ENCODE results near the gene SLC17A9. TPM values are rescaled to one million over a fixed set of nuclear protein-coding genes. Genes with fewer than 3 reads are reported as not detected.

Gene SLC17A9
- total and polyA plus RNA-seq, 10 of the 15 experiments (the other 5 are each of a cell fraction or from before 2014, with no cell fraction given): 0.72 to 74.1 (median 29.4) TPM

DNA sequence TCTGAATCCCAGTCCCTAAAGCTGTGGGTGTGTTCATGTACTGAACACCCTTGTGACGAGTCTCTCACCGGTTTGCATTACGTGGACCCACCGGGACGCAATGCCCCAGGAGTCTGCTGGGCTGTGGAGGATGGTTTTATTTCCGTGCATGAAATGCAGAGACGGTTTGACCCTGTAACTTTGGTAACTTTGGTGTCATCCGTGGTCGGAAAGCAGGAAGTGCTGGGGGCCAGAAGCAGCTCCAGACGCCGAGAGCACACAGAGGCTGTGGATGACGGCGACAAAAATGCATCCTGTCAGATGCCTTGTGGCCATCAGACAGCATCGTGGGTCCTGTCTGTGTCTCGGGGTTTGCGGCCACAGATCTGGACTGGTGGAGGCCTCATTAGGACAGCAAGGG is 47.1 kb downstream of the SLC17A9 start (continued):
- TF ChIP-seq, protein P1, sequence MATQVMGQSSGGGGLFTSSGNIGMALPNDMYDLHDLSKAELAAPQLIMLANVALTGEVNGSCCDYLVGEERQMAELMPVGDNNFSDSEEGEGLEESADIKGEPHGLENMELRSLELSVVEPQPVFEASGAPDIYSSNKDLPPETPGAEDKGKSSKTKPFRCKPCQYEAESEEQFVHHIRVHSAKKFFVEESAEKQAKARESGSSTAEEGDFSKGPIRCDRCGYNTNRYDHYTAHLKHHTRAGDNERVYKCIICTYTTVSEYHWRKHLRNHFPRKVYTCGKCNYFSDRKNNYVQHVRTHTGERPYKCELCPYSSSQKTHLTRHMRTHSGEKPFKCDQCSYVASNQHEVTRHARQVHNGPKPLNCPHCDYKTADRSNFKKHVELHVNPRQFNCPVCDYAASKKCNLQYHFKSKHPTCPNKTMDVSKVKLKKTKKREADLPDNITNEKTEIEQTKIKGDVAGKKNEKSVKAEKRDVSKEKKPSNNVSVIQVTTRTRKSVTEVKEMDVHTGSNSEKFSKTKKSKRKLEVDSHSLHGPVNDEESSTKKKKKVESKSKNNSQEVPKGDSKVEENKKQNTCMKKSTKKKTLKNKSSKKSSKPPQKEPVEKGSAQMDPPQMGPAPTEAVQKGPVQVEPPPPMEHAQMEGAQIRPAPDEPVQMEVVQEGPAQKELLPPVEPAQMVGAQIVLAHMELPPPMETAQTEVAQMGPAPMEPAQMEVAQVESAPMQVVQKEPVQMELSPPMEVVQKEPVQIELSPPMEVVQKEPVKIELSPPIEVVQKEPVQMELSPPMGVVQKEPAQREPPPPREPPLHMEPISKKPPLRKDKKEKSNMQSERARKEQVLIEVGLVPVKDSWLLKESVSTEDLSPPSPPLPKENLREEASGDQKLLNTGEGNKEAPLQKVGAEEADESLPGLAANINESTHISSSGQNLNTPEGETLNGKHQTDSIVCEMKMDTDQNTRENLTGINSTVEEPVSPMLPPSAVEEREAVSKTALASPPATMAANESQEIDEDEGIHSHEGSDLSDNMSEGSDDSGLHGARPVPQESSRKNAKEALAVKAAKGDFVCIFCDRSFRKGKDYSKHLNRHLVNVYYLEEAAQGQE (IDR thresholded peaks at IDR 0.05; ENCODE audit: low read depth, low read length): no peak
- TF ChIP-seq PAX5 (IDR thresholded peaks at IDR 0.05; ENCODE audit: borderline replicate concordance, low read depth, low read length) (no peak), NR2C1 (IDR thresholded peaks at IDR 0.05) (no peak)
- TF ChIP-seq, protein P2, sequence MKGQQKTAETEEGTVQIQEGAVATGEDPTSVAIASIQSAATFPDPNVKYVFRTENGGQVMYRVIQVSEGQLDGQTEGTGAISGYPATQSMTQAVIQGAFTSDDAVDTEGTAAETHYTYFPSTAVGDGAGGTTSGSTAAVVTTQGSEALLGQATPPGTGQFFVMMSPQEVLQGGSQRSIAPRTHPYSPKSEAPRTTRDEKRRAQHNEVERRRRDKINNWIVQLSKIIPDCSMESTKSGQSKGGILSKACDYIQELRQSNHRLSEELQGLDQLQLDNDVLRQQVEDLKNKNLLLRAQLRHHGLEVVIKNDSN (IDR thresholded peaks at IDR 0.05; ENCODE audit: borderline replicate concordance, extremely low read length, insufficient read depth, low read depth, low read length): no peak
- TF ChIP-seq, protein P3, sequence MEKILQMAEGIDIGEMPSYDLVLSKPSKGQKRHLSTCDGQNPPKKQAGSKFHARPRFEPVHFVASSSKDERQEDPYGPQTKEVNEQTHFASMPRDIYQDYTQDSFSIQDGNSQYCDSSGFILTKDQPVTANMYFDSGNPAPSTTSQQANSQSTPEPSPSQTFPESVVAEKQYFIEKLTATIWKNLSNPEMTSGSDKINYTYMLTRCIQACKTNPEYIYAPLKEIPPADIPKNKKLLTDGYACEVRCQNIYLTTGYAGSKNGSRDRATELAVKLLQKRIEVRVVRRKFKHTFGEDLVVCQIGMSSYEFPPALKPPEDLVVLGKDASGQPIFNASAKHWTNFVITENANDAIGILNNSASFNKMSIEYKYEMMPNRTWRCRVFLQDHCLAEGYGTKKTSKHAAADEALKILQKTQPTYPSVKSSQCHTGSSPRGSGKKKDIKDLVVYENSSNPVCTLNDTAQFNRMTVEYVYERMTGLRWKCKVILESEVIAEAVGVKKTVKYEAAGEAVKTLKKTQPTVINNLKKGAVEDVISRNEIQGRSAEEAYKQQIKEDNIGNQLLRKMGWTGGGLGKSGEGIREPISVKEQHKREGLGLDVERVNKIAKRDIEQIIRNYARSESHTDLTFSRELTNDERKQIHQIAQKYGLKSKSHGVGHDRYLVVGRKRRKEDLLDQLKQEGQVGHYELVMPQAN (conservative IDR thresholded peaks at IDR 0.05): no peak

DNA sequence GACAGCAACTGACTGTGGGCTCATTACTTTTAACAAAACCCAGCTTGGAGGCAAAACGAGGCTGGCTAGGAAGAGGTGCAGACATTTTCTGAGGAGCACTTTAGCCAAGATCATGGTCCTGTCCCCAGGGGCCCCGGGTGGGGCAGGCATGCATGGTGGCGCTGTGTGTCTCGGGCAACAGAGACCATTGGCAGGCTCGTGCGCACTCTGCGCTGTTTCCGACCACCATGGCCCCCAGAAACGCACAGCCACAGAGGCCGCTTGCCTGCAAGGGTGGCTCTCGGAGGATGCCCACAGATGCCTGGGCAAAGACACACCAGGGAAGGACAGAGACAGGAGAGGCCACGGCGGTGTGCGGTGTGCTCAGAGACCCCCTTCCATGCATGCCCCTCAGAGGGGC is 47.5 kb downstream of the SLC17A9 start:
- Histone ChIP-seq H3K79me2 (ENCODE audit: control insufficient read depth, insufficient read depth, low read length) (no peaks in the 10 kb centered on the region), H3K36me3 (ENCODE audit: control insufficient read depth in 2 of 2, insufficient read depth in 2 of 2, low read length in 1 of 2) (no peaks in the 10 kb centered on the region), H4K20me1 (ENCODE audit: control insufficient read depth, insufficient read depth) (no peaks in the 10 kb centered on the region; the same call in 1 of the 2 replicates), H3K27ac (ENCODE audit: control insufficient read depth, insufficient read depth) (no peak overlapping the region), H3K9me3 (replicated peaks; ENCODE audit: control insufficient read depth, insufficient read depth, low read length) (no peaks in the 10 kb centered on the region), H3K9ac (ENCODE audit: control insufficient read depth, insufficient read depth, low read length) (no peak overlapping the region), H3K4me1 (ENCODE audit: control insufficient read depth, insufficient read depth, low read length) (no peaks in the 10 kb centered on the region), H2AFZ (ENCODE audit: control insufficient read depth, low read depth, low read length) (no peak overlapping the region), H3K4me3 (no peak overlapping the region), H3K27me3 (replicated peaks in 1 of 2; ENCODE audit: control insufficient read depth in 2 of 2, insufficient read depth in 2 of 2, low read length in 1 of 2) (peaks cover 4 to 14% of the 10 kb centered on the region in 2 experiments), H3K4me2 (ENCODE audit: control insufficient read depth, insufficient read depth) (no peak overlapping the region)
- ChIA-PET SMC1A (ENCODE audit: uncharacterized antibody, unreplicated experiment) (interaction anchor here (2.4 kb wide), 1 partner anchor 28 kb away, joined by 6 read pairs; no protein-coding TSS in a partner anchor), RAD21 (ENCODE audit: unreplicated experiment) (no interaction called here), CTCF (interaction anchor here (1.0 to 1.6 kb wide), 3 partner anchors 15 to 98 kb away, joined by 3 to 7 read pairs (median 3); no protein-coding TSS in a partner anchor), POLR2A (no interaction called here)
- in situ Hi-C loops (cut with MboI) (no loop called here), intact Hi-C loops (cut with micrococcal nuclease; ENCODE audit: unreplicated experiment) (no loop called here)
- no peak for ATAC-seq
- no TSS peak for BruUV-seq (replicated peaks)
- no peak for FAIRE-seq
- DNase-seq (ENCODE audit: low read depth, low spot score): no peak
- 57% methylated on average over 14 of the region's 14 CpGs for WGBS (ENCODE audit: insufficient coverage, insufficient replicate concordance, low lambda C conversion rate, missing lambda C conversion rate)
- TF ChIP-seq LARP7 (IDR thresholded peaks at IDR 0.05) (no peak), CHD2 (IDR thresholded peaks at IDR 0.05; ENCODE audit: borderline replicate concordance, low read depth, low read length) (no peak), KDM1A (IDR thresholded peaks at IDR 0.05; ENCODE audit: borderline replicate concordance) (no peak), SREBF2 (IDR thresholded peaks at IDR 0.05; ENCODE audit: low read length) (no peak), PML (IDR thresholded peaks at IDR 0.05; ENCODE audit: low read length) (no peak), SRF (IDR thresholded peaks at IDR 0.05; ENCODE audit: low read depth in 2 of 2, low read length in 2 of 2) (no peak)
- TF ChIP-seq, protein P4, sequence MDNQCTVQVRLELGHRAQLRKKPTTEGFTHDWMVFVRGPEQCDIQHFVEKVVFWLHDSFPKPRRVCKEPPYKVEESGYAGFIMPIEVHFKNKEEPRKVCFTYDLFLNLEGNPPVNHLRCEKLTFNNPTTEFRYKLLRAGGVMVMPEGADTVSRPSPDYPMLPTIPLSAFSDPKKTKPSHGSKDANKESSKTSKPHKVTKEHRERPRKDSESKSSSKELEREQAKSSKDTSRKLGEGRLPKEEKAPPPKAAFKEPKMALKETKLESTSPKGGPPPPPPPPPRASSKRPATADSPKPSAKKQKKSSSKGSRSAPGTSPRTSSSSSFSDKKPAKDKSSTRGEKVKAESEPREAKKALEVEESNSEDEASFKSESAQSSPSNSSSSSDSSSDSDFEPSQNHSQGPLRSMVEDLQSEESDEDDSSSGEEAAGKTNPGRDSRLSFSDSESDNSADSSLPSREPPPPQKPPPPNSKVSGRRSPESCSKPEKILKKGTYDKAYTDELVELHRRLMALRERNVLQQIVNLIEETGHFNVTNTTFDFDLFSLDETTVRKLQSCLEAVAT (IDR thresholded peaks at IDR 0.05): no peak
